Stimulated activated CD8-positive, alpha-beta memory T cell treated with anti-CD3 and anti-CD28 coated beads, Interleukin-12 subunit alpha, Interleukin-12 subunit beta, amount 100 ng/mL, for 4 hours (primary cell): ENCODE measurements around the gene TELO2.
"Not testable (repeated sequence)": the region's sequence is repeated elsewhere in the genome, so short reads cannot be mapped to it uniquely, and the experiment has no call there.

Source experiments
- DNase-seq: peaks from one replicate; pipeline ENCODE4 v3.0.0-alpha.2; 2020; ENCODE audit warnings: low read depth

Gene TELO2

DNA sequence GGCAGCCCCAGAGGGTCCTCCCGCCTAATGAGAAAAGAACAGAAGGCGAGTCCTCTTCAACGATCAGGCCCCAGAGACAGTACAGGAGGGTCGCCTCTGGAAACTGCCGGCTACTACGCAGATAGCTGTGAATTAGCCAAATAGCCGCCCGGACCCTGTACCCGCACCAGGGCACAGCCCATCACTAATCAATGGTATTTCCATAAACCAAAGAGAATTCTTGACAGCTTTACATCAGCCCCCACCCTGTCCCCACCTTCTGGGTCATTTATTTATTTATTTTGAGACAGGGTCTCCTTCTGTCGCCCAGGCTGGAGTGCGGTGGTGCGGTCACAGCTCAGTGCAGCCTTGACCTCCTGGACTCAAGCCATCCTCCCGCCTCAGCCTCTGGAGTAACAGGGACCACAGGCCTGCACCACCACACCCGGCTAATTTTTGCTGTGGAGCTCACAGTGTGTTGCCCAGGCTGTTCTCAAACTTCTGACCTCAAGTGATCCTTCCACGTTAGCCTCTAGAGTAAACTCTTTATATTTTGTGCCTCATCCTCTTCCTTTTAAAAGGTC lies 17.5 kb upstream of the TELO2 start:
- DNase-seq = no peak

DNA sequence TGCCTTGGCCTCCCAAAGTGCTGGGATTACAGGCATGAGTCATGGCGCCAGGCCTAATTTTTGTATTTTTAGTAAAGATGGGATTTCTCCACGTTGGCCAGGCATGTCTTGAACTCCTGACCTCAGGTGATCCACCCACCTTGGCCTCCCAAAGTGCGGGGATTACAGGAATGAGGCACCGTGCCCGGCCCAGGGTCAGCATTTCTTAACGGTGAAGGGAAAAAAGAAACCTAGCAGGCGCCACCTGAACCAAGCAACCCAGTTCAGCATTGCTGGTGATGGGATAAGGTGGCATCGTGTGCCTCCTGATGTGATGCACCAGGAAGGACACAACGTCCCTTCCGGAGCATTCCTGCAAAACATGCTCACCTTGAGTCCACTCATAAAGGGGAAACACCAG lies 16.1 kb upstream of the TELO2 start:
- no peak for DNase-seq

- not testable (repeated sequence) for DNase-seq
Observed at GRCh38 chr16:1478937-1479336, 14.2 kb upstream of the TELO2 start.

GRCh38 chr16:1481906-1482835 lies 11.0 kb upstream of the TELO2 start:
- no peak for DNase-seq

- DNase-seq = no peak
Observed at GRCh38 chr16:1485847-1486496, 7.2 kb upstream of the TELO2 start.

- no peak for DNase-seq
Observed at GRCh38 chr16:1486551-1487390, 6.4 kb upstream of the TELO2 start.

- DNase-seq = no peak
Observed at GRCh38 chr16:1487395-1488053, 5.6 kb upstream of the TELO2 start.

DNA sequence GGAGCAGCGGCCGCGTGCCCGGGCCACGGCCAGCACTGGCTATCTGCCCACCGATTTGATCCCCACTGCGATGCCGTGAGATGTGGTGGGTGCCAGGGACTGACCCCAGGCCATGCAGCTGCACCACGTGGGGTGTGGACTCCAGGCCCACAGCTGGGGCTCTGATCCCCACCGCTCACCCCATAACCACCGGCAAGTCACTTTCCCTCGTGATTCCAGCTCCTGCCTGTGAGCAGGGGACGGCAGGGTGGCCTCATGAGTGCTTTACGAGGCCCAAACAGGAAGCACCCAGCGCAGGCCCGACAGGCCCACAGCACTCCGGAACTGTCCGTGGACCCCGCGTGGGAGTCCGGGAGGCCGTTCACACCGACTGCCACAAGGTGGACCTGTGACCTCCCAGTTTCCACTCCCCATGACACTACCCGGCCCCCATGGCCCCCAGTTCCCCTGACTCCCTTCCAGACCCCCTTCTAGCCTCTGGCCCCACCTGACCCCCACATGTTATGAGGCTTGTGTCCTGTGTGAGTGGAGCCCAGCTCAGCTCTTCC lies 5.0 kb upstream of the TELO2 start:
- DNase-seq = no peak

GRCh38 chr16:1488619-1489018 lies 4.5 kb upstream of the TELO2 start, which contains the start of gene PTX4:
TSS of gene PTX4 (minus strand) at chr16:1488944. CDS start at chr16:1488909, 35 bp downstream.
- DNase-seq = no peak

DNA sequence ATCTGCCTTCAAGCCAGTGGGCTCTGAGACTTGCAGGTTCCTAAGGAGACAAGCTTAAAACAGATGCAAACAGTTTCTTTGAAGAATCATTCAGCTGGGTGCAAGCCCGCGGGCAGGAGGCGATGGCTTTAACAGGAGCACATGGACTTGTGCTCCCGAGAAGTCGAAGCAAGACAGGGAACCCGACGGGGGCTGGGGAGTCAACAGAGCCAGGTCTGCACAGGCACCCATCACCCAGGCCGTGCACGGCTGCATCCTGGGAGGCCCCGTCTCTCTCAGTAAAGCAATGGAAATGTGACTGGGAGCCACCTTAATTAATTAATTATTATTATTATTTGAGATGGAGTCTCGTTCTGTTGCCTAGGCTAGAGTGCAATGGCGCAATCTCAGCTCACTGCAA lies 4.1 kb upstream of the TELO2 start:
- no peak for DNase-seq

- DNase-seq = no peak
Observed at GRCh38 chr16:1491327-1491726, 1.8 kb upstream of the TELO2 start.

- no peak for DNase-seq
Observed at GRCh38 chr16:1492082-1492922, 858 bp upstream of the TELO2 start.

DNA sequence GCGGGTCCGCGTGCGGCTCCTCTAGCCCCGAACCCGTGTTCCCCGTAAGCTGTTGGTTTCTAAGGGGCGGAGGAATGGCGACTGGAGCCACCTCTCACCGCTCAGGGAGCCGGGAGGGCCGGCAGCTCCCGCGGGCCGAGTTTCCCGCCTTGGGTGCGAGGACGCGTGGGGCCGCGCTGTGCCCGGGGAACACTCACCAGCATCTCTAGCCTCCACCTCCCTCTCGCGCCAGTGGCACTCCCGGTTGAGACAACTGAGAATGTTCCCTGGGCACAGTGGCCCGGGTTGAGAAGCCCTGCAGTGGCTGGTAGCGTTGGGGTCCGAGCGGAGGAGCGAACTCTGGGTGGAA lies 560 bp downstream of the TELO2 start:
- DNase-seq = no peak

GRCh38 chr16:1494129-1494640 lies 1.0 kb downstream of the TELO2 start:
- no peak for DNase-seq

DNA sequence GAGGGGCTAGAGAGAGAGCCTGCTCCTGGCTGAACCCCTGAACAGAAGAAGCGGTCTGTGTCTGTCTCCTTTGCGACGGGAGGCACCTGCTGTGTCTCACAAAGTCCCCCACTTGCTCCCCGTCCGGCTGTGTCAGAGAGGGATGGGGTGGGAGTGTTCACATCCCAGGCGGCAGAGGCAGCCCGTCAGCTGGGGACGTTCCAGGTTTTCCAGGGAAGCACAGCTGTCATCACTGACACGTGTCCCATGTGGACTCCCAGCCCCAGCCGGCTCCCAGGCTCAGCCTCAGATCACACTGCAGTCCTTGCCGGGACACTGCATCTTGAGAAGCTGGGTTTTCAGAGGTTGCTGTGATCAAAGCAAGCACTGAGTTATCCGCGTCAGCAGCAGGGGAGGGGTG lies 1.6 kb downstream of the TELO2 start:
- DNase-seq = no peak

GRCh38 chr16:1495211-1495888 lies 2.2 kb downstream of the TELO2 start:
- no peak for DNase-seq

- no peak for DNase-seq
Observed at GRCh38 chr16:1495889-1496262, 2.7 kb downstream of the TELO2 start.

DNA sequence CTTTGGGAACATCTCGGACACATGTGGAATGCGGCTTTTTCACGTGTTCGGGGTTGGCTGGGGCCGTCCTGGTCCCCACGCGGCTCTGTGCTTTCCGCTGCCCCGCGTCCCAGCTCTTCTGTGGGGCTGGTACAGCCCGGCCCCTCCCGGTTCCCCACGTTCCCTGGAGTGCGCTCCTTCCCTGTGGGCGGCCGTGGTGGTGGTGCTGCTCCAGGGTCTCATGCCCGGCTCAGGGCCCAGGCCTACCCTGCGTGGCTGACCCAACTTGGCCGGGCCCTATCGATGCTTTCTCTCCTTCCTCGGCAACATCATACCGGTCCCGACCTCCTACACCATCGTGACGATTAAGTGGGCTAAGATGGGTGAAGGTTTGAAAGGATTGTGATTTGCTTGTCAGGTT lies 3.3 kb downstream of the TELO2 start:
- no peak for DNase-seq

DNA sequence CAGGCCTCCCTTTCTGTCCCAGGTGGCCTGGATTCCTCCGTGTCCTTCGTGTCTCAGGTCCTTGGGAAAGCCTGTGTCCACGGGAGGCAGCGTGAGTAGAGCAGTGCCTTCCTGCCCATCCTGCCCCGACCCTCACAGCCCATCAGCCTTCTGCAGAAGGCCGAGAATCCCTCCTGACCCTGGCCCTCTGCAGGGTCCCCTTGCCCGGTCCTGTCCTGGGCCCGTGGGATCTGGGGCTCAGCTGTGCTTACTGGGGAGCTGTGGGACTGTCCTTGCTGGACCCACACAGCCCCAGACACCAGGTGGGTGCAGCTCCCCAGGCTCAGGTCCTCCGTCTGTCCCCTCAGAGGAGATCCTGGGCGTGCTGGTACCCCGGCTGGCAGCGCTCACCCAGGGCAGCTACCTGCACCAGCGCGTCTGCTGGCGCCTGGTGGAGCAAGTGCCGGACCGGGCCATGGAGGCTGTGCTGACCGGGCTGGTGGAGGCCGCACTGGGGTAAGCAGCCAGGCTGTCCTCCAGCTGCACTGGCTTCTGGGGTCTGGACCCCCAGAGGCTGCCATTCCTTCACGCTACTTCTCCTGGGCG lies 3.9 kb downstream of the TELO2 start:
- DNase-seq = no peak
